KBM-7 (cell line): Measurements from ENCODE around the gene TMIE.

Source experiments
- DNase-seq: peaks from one replicate; pipeline ENCODE4 v3.0.0-alpha.2; 2015
- in situ Hi-C: fragments of 300-500 bp; cut with MboI; formaldehyde crosslinking; loops from 2 replicates; pipeline ENCODE4 v1.14.3; 2020; ENCODE audit warnings: low sequenced_read_pairs, low pct_unique_long_range_greater_than_20kb, mixed read lengths

TMIE gene, protein sequence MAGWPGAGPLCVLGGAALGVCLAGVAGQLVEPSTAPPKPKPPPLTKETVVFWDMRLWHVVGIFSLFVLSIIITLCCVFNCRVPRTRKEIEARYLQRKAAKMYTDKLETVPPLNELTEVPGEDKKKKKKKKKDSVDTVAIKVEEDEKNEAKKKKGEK

DNA sequence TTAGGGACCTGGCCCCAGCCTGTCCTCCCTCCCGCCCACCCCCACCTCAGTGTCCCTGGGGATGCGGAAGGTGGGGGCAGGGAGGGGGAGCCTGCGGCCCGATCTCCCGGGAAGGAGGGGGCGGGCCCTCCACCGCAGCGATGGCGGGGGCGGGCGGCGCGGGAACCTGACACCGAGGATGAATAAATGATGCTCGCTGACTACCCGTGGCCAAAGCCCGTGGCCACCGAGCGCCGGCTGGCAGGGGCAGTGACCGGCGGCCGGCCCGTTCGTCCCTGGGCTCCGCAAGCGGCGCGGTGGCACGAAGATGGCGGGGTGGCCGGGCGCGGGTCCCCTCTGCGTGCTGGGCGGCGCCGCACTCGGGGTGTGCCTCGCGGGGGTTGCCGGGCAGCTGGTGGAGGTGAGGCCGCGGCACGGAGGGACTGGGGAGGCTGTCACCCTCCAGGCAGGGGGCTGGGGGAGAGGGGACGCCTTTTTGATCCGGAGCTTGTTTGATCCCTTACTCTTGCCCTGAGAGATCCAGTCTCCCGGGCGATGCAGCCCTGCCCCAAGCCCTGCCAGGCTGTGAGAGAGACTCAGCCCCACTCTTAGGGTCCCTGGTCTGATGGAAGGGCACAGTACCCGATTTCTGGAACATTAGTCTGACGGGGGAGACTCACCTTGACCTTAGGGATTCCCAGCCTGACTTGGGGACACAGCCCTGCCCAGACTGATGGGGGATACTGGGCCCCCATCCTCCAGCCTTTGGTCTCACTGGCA is at the start of gene TMIE:
TMIE (plus strand) TSS at position 212 of the 759 bp plus-strand sequence; CDS start at position 308, 96 bp downstream.
- no peak for DNase-seq
- in situ Hi-C loops: loop anchor here (25.0 kb wide), 1 partner anchor 661 kb away; no protein-coding TSS in a partner anchor

DNA sequence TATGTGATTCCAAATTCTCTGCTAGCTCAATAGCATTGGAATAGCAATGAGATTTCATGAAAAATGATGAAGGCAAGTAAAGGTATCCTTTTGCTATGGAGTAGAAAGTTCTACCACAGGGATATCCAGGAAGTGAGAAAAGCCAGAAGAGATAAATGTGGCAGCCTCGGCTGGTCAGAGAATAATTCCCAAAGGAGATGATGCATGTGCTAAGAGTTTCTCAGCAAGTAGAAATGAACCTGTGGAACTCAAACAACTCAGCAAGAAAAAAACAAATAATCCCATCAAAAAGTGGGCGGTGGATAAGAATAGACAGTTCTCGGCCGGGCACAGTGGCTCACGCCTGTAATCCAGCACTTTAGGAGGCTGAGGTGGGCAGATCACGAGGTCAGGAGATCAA is 45.9 kb upstream of the TMIE start:
- in situ Hi-C loops: no loop called here
- DNase-seq: no peak

DNA sequence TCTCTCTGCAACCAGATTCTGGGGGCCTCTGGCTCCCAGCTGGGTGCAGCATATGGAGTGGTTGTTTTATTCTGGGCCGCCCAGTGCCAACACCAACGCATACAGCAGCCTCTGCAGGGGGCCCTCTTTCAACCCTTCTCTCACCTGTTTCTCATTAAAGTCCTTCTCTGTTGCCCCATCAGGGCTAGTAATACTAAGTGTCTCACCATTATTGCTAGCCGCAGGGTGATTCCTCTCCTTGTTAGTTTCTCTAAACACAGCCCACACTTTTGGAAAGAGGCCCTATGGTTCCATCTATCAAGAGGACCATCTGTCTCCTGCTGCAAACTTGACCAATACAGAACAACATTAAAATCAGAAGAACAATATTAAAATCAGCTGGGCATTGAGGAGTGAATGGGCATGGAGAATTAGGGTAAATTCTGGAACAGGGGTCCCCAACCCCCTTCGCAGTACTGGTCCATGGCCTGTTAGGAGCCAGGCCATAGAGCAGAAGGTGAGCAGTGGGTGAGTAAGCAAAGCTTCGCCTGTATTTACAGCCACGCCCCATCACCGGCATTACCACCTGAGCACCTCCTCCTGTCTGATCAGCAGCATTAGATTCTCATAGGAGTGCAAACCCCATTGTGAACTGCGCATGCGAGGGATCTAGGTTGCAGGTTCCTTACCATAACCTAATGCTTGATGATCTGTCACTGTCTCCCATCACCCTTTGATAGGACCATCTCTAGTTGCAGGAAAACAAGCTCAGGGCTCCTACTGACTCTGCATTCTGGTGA is 44.2 kb upstream of the TMIE start:
- DNase-seq: no peak
- in situ Hi-C loops: no loop called here

DNA sequence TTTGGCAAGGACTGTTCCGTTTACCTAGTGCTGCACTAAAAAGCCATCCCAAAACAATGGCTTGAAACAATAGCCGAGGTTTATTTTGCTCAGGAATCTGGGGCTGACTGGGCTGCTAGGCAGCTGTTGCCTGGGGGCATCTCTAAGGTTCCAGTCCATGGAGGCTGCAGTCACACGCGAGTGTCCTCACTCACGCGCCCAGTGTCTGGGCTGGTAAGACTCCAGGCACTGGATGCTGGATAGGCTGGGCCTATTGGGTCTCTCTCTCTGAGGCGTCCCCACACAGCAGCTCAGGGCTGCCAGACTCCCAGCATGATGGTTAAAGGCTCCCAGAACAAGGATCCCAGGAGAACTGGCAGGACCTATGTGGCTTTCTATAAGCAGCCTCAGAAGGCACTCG is 41.9 kb upstream of the TMIE start:
- in situ Hi-C loops: no loop called here
- DNase-seq: no peak

DNA sequence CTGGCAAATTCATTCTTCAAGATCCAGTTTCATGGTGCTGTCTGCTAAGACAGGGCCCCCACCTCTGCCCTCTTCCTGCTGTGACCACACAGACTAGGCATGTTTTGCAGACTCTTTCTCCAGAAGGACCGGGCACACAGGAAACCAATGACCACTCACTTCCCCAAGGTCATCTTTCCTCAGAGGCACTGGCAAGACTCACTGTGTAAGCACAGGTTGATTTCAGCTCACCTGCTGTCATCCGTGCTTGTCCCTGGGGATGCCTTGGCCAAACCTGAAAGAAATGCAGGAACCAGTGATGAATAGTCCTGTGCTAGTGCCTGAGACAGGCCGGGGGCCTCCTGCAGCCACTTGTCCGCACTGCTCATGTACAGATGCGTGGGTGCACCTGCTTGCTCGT is 41.2 kb upstream of the TMIE start:
- no peak for DNase-seq
- in situ Hi-C loops: no loop called here

DNA sequence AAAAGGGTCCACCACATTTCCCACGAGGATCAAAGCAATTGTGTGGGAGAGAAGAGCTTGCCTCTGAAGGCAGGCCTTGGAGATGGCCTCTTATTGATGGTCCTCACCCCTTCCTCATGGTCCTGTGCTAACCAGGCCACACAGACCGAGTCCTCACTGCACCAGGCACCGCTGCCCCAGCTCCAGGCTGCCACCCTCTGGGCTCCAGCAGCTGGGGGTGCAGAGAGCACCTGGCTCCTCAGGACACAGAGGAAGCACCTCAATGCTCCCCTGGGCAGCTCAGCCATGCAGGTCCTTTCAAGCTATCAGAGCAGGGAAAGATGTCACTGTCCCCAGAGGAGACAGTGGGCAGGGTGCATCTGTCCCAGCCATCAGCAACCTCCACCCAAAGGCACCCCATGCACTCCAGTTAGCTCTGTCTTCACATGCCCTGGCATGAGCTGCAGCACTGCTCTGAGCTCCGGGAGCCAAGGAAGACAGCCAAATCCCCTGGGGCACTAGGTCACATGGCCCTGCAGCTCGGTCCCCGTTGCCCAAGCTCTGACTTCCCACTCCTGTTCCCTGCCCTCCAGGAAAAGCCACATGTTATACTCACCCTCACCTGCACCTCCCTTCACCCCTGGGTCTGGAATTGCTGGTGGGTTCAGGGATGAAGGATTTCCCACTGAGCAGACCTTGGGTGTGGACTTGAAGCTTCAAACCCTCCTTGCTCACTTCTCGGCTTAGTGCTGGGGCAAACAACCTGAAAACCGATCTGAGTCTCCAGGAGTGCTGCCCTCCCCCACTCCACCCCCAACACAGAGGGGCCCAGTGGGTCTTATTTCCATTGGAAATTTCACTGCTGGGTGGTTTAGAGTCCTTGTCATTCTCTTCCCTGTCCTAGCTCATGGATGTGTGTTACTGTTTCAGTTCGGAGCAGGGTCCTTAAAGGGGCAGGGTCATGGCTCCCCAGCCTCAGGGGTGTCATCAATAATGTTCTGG is 40.4 kb upstream of the TMIE start:
- in situ Hi-C loops: no loop called here
- DNase-seq: no peak

DNA sequence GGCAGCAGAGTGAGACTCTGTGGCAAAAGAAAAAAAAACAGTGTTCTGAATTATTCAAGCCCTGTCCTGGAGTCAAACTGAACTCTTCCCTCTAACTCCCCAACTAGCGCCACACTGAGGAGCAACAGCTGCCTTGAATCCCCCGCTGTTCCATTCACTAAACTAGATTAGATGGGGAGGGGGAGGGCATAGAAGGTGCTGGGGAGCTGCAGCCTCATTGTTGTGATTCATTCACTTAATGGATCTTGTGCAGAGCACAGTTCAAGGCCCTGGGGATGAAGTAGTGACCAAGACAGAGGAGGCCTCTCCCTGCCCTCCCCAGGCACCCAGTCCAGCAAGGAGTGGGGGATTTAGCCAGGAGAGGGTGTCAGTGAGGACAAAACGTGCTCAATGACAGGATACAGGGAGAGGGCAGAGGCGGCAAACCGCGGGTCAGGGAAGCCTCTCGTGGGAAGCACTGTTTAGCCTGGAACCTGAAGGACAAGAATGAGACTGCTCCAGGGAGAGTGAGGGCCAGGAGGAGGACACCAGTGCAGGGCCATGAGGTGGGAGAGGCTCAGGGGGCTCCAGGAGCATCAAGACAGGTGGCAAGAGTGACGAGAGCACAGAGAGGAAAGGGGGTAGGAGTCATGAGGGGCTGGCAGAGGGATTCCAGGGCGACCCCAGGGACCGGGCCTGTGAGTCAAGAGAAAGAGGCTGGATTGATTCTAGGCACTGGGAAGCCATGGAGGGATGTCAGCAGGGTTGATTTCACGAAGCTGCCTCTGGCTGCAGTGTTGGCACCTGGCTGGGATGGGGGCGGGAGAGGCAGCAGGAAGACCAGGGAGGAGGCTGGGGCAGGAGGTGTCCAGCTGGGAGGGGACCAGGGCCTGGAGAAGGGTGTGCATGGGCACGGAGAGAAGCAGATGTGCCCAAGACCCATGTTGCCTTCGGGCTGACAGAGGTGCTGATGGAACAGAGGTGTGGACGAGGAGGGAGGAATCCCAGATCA is 39.1 kb upstream of the TMIE start:
- in situ Hi-C loops: no loop called here
- DNase-seq: no peak

DNA sequence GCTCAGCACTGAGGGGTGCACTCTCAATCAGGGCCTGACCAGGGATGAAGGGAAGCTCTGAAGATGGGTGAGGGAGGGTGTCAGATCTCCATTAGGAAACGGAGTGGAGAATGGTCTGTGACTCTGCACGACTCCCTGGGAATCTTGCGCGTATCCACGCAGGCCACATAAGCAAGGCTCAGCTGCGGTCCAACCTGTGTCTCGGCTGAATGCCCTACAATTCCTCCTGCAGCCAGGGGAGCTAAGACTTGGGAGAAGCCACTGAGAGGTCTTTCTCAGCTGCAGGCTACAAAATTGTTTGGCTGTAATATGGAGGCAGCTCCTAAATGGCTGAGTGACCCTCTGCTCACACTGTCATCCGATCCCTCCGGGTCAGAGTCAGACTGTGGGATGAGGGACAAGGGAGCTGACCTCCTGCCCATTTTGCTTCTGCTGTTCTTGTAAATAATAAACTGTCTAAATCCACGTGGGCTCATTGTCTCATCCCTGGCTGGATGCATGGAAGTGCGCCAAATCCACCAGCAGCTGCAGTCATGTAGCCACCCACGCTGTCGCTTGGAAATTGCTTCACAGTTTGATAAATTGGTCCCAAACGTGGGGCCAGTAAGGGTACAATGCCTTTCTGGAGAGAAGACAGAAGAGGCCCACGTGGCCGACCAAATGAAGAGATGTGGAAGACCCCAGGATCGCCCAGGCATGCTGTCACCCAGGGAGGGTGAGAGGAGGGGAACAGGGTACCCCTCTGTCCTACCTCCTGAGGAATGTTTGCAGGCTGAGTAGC is 38.2 kb upstream of the TMIE start:
- in situ Hi-C loops: no loop called here
- no peak for DNase-seq

DNA sequence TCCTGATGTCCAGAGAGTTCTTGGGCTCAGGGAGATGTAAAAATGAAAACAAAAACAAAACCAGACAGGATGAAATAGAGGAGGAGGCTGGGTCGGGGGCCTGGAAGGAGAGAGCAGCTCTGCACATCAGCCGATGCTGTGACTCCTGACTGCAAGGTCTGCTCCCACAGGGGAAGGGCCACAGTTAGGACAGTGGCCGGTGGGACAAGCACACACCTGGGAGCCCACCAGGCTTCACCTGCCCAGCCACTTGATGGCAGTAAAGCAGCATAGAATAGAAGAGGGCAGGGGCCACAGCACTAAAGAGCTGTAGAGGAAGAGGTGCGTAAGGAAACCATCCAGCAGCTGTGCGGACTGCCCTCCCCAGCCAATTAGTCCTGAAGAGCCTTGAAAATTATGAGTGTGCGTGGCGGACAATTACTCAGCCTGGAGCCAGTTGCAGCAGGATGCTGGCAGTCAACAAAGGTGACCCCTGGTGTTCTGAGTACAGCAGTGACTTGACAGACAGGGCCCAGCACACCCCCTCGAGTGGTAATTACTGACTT is 37.5 kb upstream of the TMIE start:
- in situ Hi-C loops: no loop called here
- DNase-seq: peak; percentile 51

DNA sequence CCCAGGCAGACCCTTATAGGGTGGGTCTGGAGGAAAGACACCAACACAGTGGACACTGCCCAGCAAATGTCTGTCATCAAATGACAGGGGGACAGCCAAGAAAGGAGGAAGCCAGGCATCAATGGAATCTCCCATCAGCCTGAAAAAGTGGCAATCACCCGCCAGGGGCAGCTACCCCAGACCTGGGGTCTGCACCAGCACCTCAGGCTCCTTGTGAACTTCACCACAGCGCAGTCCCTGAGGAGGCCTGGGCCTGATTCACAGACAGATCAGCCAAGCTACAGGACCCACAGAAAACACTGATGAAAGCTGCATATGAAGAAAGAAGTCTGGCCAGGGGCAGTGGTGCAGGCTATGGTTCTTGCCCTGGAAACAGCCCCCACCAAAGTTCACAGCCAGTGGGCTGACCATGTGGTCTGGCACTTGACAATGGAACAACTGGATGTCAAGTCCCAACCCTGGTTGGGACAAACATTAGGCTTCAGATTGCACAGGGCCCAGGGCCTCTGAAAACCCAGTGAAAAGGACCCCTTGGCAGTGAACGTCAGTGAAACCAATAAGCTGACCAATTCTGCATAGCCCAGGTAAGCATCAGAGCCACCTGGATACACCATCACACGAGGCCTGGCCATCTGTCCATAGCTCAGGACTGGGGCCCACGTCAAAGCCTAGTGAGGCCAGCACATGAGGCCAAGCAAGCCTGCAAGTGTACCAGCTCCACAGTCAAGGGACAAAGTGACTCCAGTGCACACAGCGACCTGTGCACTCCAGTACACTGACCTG is 36.8 kb upstream of the TMIE start:
- in situ Hi-C loops: no loop called here
- DNase-seq: no peak

DNA sequence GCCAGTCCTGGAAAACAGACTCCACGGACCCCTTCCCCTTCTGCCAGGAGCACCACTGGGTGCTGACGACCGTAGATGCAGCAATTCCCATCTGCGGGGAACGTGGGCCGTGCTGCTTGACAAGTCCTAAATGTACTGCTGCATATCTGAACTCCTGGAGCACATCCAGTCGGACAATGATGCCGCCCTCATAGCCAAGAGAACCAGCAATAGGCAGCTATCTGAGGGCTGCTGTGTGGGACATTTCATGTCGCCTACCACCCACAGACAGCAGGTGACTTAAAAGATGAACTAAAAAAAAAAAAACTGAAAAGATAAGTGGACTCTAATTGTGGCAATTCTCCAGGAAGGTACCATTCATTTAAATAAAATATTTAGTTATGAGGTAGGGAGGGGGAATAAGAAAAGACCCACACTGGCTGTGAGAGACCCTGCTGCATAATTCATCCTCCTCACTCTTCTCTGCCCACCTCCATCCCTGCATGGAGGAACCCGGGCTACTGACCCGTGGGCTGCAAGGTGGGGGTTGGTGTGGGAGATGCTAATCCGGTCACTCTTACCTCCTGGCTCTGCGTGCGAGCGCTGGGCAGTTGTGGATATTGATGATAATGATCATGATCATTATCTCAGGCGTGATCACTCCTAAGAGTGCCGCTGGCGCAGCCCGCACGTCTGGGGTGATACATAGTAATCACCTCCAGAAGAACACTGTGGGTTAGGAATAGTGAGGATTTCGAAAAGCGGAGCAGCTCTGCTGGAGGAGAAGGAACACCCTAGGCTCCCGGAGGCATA is 36.0 kb upstream of the TMIE start:
- no peak for DNase-seq
- in situ Hi-C loops: no loop called here

DNA sequence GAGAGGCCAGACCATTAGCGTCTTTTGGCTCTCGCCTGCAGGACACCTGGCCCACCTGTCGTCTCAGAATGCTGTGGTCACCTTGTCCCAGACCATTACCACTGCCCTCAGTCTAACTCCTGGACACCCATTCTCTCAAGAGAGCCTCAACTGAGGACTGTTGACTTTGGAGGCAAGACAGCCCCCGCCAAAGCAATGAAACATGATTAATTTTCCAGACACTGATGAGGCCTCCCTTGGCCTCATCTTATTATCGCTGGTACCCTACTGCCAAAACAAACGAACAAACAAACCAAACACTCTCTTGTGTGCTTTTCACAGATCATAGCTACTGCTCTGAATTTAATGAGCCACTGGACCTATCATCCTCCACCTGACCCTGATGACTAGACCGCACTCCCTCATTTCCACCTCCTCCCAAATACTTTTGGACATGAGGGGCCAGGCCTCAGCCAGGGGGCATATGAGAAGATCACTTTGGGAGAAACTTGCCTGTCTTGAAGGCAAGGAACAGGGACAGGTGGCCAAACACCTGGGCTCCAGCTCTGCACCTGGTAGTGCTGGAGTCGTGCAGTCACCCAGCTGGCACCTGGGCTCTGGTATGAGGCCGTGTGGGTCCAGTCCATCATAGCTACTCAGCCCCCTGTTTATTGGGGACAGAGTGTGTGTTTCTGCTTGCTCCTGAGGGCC is 35.3 kb upstream of the TMIE start:
- no peak for DNase-seq
- in situ Hi-C loops: no loop called here

DNA sequence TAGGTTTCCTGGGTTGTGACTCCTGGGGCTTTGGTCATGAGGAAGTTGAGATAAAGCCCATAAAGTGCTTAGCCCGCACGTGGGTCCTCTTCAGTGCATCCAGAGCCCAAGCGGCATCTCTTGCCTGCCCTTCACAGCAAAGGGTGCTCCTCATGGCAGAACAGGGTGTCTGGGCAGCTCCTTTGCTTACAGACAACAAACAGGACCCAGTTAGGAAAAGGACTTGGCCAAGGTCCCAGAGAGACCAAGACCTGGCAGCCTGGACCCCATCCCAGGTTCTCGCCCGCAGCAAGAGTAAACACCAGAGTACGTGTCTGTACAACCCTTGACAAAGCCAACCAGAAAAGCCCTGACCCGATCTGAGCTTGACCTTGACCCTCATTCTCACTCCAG is 34.7 kb upstream of the TMIE start:
- DNase-seq: no peak
- in situ Hi-C loops: no loop called here

DNA sequence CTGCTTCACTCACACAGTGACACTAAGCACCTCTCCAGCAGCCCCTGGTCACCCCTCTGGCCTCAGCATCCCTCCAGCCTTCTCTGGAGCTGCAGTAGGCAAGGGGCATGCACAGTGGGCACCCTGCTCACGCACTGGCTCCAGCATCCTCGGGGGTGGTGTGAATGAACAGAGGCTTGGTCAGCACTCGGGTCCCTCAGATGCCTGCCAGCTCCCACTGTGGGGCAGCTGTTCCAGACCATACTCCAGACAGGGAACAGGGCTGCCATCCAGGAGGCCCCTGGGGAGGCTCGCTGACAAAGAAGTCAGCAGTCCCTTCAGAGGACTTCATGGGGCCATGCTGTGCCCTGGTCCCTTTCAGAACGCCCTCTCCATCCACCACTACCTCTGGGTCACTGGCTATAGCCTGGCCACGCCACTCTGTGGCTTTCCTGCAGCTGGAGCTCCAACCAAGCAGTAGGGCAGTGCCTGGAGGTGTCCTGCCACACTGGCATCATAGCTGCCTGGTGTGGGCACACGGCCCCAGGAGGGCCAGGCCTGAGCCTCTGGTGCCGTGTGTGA is 34.1 kb upstream of the TMIE start:
- in situ Hi-C loops: no loop called here
- DNase-seq: no peak

DNA sequence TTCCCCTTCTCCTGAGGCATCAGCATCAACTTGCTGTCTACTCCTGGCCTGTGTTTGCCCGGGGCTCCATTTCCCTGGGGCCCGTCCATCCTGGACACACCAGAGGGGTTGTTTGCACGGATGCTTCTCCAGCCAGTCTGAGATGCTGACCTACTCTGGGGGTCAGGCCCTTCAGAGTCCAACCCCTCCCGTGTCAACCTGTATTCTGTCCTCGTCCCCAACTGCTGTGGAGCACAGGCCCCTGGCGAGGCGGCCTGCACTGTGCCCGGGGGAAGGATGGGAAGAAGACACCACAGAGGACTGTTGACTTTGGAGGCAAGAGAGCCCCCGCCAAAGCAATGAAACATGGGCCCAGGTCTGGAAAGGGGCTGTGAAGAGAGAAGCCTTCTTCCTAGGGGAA is 33.5 kb upstream of the TMIE start:
- in situ Hi-C loops: no loop called here
- no peak for DNase-seq
